Endothelial cell (in vitro differentiated cells): Measurements from ENCODE around the gene FBXW8. TPM values are rescaled to one million over a fixed set of nuclear protein-coding genes. Genes with fewer than 3 reads are reported as not detected.

ENCODE experiments used
- DNase-seq: peaks from one replicate; pipeline ENCODE4 v3.0.0; 2021; ENCODE audit warnings: low spot score
- H3K27ac Mint-ChIP-seq: one replicate; pipeline ENCODE4 v1.8.0; 2021; ENCODE audit warnings: mixed read lengths, inconsistent platforms; ENCODE audit not compliant: unreplicated experiment
- H3K27me3 Mint-ChIP-seq: one replicate; pipeline ENCODE4 v1.8.0; 2021; ENCODE audit warnings: mild to moderate bottlenecking, moderate library complexity, mixed read lengths, inconsistent platforms; ENCODE audit not compliant: unreplicated experiment
- H3K36me3 Mint-ChIP-seq: one replicate; pipeline ENCODE4 v1.8.0; 2021; ENCODE audit warnings: mild to moderate bottlenecking, low read depth, mixed read lengths, inconsistent platforms; ENCODE audit not compliant: unreplicated experiment
- H3K4me1 Mint-ChIP-seq: one replicate; pipeline ENCODE4 v1.8.0; 2021; ENCODE audit warnings: mild to moderate bottlenecking, mixed read lengths, inconsistent platforms; ENCODE audit not compliant: unreplicated experiment
- H3K4me3 Mint-ChIP-seq: one replicate; pipeline ENCODE4 v1.8.0; 2021; ENCODE audit warnings: mild to moderate bottlenecking, mixed read lengths, inconsistent platforms; ENCODE audit not compliant: unreplicated experiment
- H3K9me3 Mint-ChIP-seq: one replicate; pipeline ENCODE4 v1.8.0; 2021; ENCODE audit warnings: mixed read lengths, inconsistent platforms; ENCODE audit not compliant: unreplicated experiment
- total RNA-seq: library from RNA; stranded (reverse); fragmentation: NEBNext Ultra II Directional; extraction: Animal tissue kit (Norgen Biotek cat#: 25700); gene quantifications from one replicate; pipeline ENCODE4 v1.2.1, GENCODE V29; 2021; ENCODE audit not compliant: unreplicated experiment
- TF ChIP-seq, protein P1 (sequence below): fragments of 200-600 bp; sonication (generic); IDR thresholded peaks from one replicate; pipeline ENCODE4 v1.5.0; 2021; ENCODE audit warnings: antibody characterized with exemption; ENCODE audit not compliant: unreplicated experiment

FBXW8 gene
- total RNA-seq, 1 donor from 2014 or later = 17.8 TPM

DNA sequence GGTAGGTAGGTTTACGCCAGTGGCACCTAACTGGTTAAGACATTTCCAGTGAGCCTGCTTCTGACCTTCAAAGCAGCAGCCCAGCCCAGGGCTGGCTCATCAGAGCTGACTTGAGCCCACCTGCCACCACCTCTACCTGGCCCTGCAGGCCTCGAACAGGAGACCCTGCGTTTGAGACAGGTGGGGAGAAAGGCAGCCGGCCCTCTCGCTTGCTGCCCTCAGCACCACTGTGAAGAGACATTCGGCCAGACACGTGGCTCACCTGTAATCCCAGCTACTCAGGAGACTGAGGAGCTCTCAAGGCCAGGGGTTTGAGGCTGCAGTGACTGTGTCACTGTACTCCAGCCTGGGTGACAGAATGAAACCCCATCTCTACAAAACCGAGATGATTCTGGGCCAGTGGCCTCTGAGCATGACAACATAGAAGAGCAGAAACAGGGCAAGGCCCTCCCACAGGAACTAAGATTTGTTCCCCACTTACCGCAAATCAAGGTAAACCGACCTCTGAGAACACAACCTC, 114.3 kb downstream of the FBXW8 start:
- no peak for DNase-seq
- Mint-ChIP-seq H3K27ac (no peak overlapping the region), H3K27me3 (peaks cover 2% of the 10 kb centered on the region)

DNA sequence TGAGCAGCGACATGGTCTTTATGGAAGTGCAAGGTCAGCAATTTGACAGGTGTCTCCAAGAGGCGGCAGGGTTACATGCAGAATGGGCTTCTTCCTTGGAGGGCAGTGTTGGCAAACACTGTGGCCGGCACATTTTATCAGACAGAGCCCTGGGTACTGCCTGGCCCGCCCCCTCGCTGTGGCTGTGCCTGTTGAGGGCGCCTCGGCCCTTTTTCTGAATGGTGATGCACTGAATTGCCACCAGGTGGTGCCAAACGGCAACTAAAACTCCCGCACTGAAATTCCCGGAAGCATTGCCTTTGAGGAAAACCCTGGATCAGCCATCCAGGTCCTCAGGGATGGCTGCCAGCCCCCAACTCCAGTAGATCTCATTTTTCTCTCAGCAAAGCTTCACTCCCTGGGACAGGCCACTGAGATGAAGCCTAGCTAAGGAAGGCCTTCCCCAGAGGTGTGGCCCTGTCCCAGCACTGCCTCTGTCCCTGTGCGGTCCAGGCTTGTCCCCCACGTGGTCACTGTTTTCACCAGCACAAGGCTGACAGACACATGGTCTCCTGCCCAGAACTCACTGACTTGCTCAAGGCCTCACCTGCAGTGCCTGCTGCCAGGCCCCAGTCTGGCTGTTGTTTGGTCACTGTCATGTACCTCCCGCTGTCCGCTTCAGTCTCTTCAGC, 114.9 kb downstream of the FBXW8 start:
- no peak overlapping the region for H3K4me3 Mint-ChIP-seq
- H3K4me1 Mint-ChIP-seq = peaks cover 5% of the 10 kb centered on the region
- TF ChIP-seq, protein P1, sequence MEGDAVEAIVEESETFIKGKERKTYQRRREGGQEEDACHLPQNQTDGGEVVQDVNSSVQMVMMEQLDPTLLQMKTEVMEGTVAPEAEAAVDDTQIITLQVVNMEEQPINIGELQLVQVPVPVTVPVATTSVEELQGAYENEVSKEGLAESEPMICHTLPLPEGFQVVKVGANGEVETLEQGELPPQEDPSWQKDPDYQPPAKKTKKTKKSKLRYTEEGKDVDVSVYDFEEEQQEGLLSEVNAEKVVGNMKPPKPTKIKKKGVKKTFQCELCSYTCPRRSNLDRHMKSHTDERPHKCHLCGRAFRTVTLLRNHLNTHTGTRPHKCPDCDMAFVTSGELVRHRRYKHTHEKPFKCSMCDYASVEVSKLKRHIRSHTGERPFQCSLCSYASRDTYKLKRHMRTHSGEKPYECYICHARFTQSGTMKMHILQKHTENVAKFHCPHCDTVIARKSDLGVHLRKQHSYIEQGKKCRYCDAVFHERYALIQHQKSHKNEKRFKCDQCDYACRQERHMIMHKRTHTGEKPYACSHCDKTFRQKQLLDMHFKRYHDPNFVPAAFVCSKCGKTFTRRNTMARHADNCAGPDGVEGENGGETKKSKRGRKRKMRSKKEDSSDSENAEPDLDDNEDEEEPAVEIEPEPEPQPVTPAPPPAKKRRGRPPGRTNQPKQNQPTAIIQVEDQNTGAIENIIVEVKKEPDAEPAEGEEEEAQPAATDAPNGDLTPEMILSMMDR = peak; percentile 92
- no peak overlapping the region for H3K27ac Mint-ChIP-seq
- H3K9me3 Mint-ChIP-seq = no peaks in the 10 kb centered on the region
- H3K27me3 Mint-ChIP-seq = peaks cover 2% of the 10 kb centered on the region
- DNase-seq = peak; percentile 80
- peaks cover 19% of the 10 kb centered on the region for H3K36me3 Mint-ChIP-seq

More for the DNA sequence above, 114.3 kb downstream of the FBXW8 start:
- H3K4me3 Mint-ChIP-seq = no peak overlapping the region
- H3K4me1 Mint-ChIP-seq = peaks cover 5% of the 10 kb centered on the region
- peaks cover 19% of the 10 kb centered on the region for H3K36me3 Mint-ChIP-seq
- TF ChIP-seq, protein P1 = no peak
- H3K9me3 Mint-ChIP-seq = no peaks in the 10 kb centered on the region

DNA sequence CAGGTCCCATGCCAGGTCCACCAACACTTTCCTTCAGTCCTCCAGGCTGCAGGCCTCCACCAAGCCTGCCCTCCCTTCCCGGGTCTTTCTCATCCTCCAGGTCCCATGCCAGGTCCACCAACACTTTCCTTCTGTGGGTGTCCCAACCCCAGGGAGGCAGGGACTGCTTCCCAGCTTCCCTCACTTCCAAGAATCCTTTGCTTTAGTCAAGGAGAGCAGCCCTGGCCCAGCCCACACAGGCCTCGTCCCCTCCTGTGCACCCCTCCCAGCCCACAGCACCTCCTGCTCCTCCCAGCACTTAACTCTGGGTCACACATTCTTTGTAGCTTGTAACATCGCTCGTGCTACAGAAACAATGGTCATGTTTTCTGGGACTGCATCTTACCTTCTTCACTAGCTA, 115.6 kb downstream of the FBXW8 start:
- peaks cover 19% of the 10 kb centered on the region for H3K36me3 Mint-ChIP-seq
- no peak for DNase-seq
- TF ChIP-seq, protein P1 = no peak
- H3K27me3 Mint-ChIP-seq = peaks cover 2% of the 10 kb centered on the region
- H3K9me3 Mint-ChIP-seq = no peaks in the 10 kb centered on the region
- H3K27ac Mint-ChIP-seq = no peak overlapping the region
- H3K4me3 Mint-ChIP-seq = no peak overlapping the region
- H3K4me1 Mint-ChIP-seq = peaks cover 5% of the 10 kb centered on the region

DNA sequence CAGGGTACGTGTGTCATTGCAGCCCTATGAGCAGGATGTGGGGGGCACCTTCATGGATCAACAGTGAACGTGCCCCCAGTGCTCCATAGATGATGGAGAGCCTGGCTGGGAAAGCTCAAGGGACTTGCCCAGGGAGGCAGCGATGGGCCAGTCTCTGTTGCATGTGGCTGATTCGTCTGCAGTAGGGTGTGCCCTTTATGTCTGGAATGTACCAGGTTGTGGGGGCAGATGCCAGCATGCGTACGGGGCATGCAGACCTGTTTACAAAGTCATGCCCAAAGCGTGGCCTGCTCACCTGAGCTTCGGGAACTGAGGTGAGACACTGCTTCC, 116.1 kb downstream of the FBXW8 start:
- Mint-ChIP-seq H3K27me3 (peaks cover 2% of the 10 kb centered on the region), H3K27ac (no peak overlapping the region), H3K4me1 (peaks cover 5% of the 10 kb centered on the region), H3K4me3 (no peak overlapping the region), H3K36me3 (peaks cover 19% of the 10 kb centered on the region), H3K9me3 (no peaks in the 10 kb centered on the region)
- TF ChIP-seq, protein P1 = no peak
- DNase-seq = no peak

DNA sequence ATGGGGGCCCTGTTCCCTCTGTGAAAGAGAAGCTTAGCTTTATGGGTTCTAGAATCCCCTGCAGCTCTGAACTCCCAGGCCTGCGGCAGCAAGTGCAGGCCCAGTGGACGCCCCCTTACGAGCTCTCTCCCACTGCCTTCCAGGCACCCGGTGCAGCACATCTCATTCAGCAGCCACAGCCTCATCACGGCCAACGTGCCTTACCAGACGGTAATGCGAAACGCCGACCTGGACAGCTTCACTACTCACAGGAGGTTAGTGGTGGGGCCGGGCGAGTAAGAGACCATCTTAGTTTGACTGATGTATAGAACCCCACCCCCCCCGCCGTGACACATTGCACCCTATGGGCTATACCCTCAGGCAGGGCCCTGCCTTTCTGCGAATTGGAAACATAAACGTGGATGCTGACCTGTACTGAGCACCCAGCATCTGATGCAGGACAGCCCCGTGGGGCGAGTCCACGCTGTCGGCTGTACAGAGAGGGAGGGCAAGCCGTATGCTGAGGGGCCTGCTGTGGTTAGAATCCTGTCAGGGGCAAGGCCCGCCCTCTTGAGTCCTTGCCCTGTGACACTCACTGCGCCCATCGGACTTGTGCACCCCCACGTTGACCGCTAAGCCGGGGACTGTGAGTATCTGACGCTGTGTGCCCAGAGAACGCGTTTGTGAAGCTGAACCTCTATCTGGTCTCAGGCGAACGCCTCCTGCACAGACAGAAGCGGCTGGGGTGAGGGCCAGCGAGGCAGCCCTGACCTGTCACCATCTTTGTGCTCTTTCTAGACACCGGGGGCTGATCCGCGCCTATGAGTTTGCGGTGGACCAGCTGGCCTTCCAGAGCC, 116.7 kb downstream of the FBXW8 start:
- peaks cover 19% of the 10 kb centered on the region for H3K36me3 Mint-ChIP-seq
- no peaks in the 10 kb centered on the region for H3K9me3 Mint-ChIP-seq
- TF ChIP-seq, protein P1 = no peak
- no peak overlapping the region for H3K27ac Mint-ChIP-seq
- H3K4me3 Mint-ChIP-seq = no peak overlapping the region
- no peak for DNase-seq
- peaks cover 5% of the 10 kb centered on the region for H3K4me1 Mint-ChIP-seq
- H3K27me3 Mint-ChIP-seq = peaks cover 2% of the 10 kb centered on the region
